K562 (cell line): ENCODE results near the gene C1QTNF5. TPM values are rescaled to one million over a fixed set of nuclear protein-coding genes. Genes with fewer than 3 reads are reported as not detected.
A peak's percentile ranks its signal among the peaks of the same experiment; 100 is the strongest.

ENCODE experiments used
- ASH1L ChIP-seq: fragments of 450-650 bp; IDR thresholded peaks from 2 replicates; pipeline ENCODE4 v1.6.1; 2018; ENCODE audit warnings: borderline replicate concordance, mild to moderate bottlenecking, low read depth; ENCODE audit not compliant: partially characterized antibody
- CHD7 ChIP-seq: fragments of 200-600 bp; sonication (generic); IDR thresholded peaks from one replicate; pipeline ENCODE4 v1.6.1; 2012; ENCODE audit warnings: mild to moderate bottlenecking, low read depth, low read length, inconsistent platforms
- EZH2 ChIP-seq: IDR thresholded peaks from 2 replicates; pipeline ENCODE4 v1.6.1; 2012; ENCODE audit warnings: low read depth, mild to moderate bottlenecking, inconsistent platforms, low read length, borderline replicate concordance
- KDM1A ChIP-seq, 2 experiments: fragments of 450-650 bp; IDR thresholded peaks; 2 replicates each; pipeline ENCODE4 v1.6.1; 2016; ENCODE audit warnings: mild to moderate bottlenecking in 2 of 2
- MYBL2 ChIP-seq, 2 experiments: fragments of 450-650 bp in 1 of 2; sonication (generic) in 1 of 2; formaldehyde crosslinking in 1 of 2; IDR thresholded peaks; 2 replicates each; pipeline versions ENCODE4 v1.6.1 to v1.8.1; 2017 to 2022; ENCODE audit warnings: borderline replicate concordance in 1 of 2, inconsistent platforms in 1 of 2, low read depth in 1 of 2, mild to moderate bottlenecking in 1 of 2, missing genetic modification reagents in 1 of 2, moderate library complexity in 1 of 2
- NUFIP1 ChIP-seq: fragments of 450-650 bp; IDR thresholded peaks from 2 replicates; pipeline ENCODE4 v1.6.1; 2018; ENCODE audit not compliant: partially characterized antibody
- PHB ChIP-seq: fragments of 250-450 bp; sonication (Bioruptor Pico); IDR thresholded peaks from 2 replicates; pipeline ENCODE4 v1.5.0; 2021
- ZBTB2 ChIP-seq: fragments of 450-650 bp; IDR thresholded peaks from 2 replicates; pipeline ENCODE4 v1.6.1; 2016; ENCODE audit warnings: antibody characterized with exemption
- ZC3H4 ChIP-seq: sonication (generic); formaldehyde crosslinking; IDR thresholded peaks from 2 replicates; pipeline ENCODE4 v1.9.0; 2021; ENCODE audit warnings: missing genetic modification reagents, borderline replicate concordance
- ZNF121 ChIP-seq: sonication (generic); formaldehyde crosslinking; conservative IDR thresholded peaks from 2 replicates; pipeline ENCODE4 v1.8.0; 2022; ENCODE audit warnings: missing genetic modification reagents
- ZNF3 ChIP-seq: fragments of 250-450 bp; sonication (Bioruptor Pico); IDR thresholded peaks from 2 replicates; pipeline ENCODE4 v1.5.0; 2021; ENCODE audit warnings: mild to moderate bottlenecking, moderate library complexity
- ZNF431 ChIP-seq: sonication (generic); formaldehyde crosslinking; IDR thresholded peaks from 2 replicates; pipeline ENCODE4 v1.8.0; 2022; ENCODE audit warnings: mild to moderate bottlenecking, missing genetic modification reagents
- ZNF740 ChIP-seq, 3 experiments: fragments of 200-800 bp in 1 of 3; sonication (Bioruptor generic) in 1 of 3; sonication (generic) in 1 of 3; formaldehyde crosslinking in 1 of 3; IDR thresholded peaks; 2 replicates each; pipeline versions ENCODE4 v1.6.1 to v1.8.0; 2016 to 2022; ENCODE audit warnings: mild to moderate bottlenecking in 2 of 3, missing compliant biosample characterization in 2 of 3, missing genetic modification characterization in 2 of 3, missing genetic modification reagents in 1 of 3
- polyA plus RNA-seq, 8 experiments: library from polyadenylated mRNA; depleted of rRNA in 4 of 8; stranded (reverse) in 5 of 8; unstranded in 3 of 8; fragments of >200 nt; fragmentation: Nextera tagmentation in 2 of 8; fragmentation: Illumina TruSeq in 1 of 8; extraction: Ambion mirVana in 2 of 8; extraction: Trizol in 1 of 8; gene quantifications; 2 replicates each; pipeline versions ENCODE4 v1.2.1 to v1.2.3, GENCODE V29; 2011 to 2014; ENCODE audit warnings: inconsistent platforms in 1 of 8, missing spikeins in 1 of 8
- total RNA-seq, 7 experiments: library from RNA; depleted of rRNA in 6 of 7; stranded (reverse); fragments of >200 nt in 6 of 7; fragmentation: Illumina TruSeq in 2 of 7; extraction: Trizol in 2 of 7; gene quantifications; 2 replicates each; pipeline versions ENCODE4 v1.2.1 to v1.2.3, GENCODE V29; 2011 to 2021; ENCODE audit warnings: low replicate concordance in 1 of 7

C1QTNF5 gene
- total and polyA plus RNA-seq, 9 of the 15 experiments (the other 6 are each of a cell fraction or from before 2014, with no cell fraction given), result 0.07 to 0.76 (median 0.24) TPM; not detected in 1

GRCh38 chr11:119339589-119340334 is 921 bp downstream of the C1QTNF5 start (continued):
- TF ChIP-seq PHB (CRISPR knock-in tag) (no peak), ZNF121 (no peak), EZH2 (no peak), KDM1A (IDR thresholded peaks at IDR 0.05) (no peak), ZC3H4 (CRISPR knock-in tag) (no peak), MYBL2 (IDR thresholded peaks at IDR 0.05; ENCODE audit: low read depth) (no peak), MYBL2 (CRISPR knock-in tag; IDR thresholded peaks at IDR 0.05; ENCODE audit: borderline replicate concordance) (no peak), ZNF431 (CRISPR knock-in tag) (no peak), ZNF3 (no peak), ZNF740 (CRISPR knock-in tag; IDR thresholded peaks at IDR 0.05) (no peak), ZNF740 (tag; IDR thresholded peaks at IDR 0.05) (0 out of 4 replicates have a peak, but pooled peaks of 1 of the 2 experiments have one; percentile 25), ASH1L (no peak), ZBTB2 (no peak), NUFIP1 (no peak), CHD7 (no peak)
